Glomerular visceral epithelial cell (primary cell): Measurements from ENCODE around the gene ETV2.
"Not testable (repeated sequence)": the region's sequence is repeated elsewhere in the genome, so short reads cannot be mapped to it uniquely, and the experiment has no call there.

Experiments
- DNase-seq: peaks from one replicate; pipeline ENCODE4 v3.0.0-alpha.2; 2016; ENCODE audit errors: extremely low spot score

Gene ETV2

GRCh38 chr19:35628565-35629331 is 12.8 kb upstream of the ETV2 start, which contains the start of gene RBM42:
Gene RBM42, plus strand, starts transcription at chr19:35629036. Its CDS starts 118 bp downstream, at chr19:35629154.
- peak; percentile 99 for DNase-seq

GRCh38 chr19:35629332-35629633 is 12.3 kb upstream of the ETV2 start:
- no peak for DNase-seq

GRCh38 chr19:35633727-35634440 is 7.7 kb upstream of the ETV2 start:
- DNase-seq: no peak

GRCh38 chr19:35636651-35637050 is 4.9 kb upstream of the ETV2 start:
- DNase-seq: no peak

GRCh38 chr19:35637165-35637564 is 4.4 kb upstream of the ETV2 start:
- no peak for DNase-seq

- no peak for DNase-seq
Observed at GRCh38 chr19:35639321-35639639, 2.3 kb upstream of the ETV2 start.

GRCh38 chr19:35639863-35640262 is 1.7 kb upstream of the ETV2 start:
- DNase-seq: no peak

GRCh38 chr19:35642312-35642711 is 767 bp downstream of the ETV2 start:
- DNase-seq: no peak

- DNase-seq: no peak
Observed at GRCh38 chr19:35642798-35643254, 1.3 kb downstream of the ETV2 start.

GRCh38 chr19:35643255-35644205 is 2.0 kb downstream of the ETV2 start:
- DNase-seq: peak; percentile 82

GRCh38 chr19:35644206-35644986 is 2.9 kb downstream of the ETV2 start:
- peak; percentile 94 for DNase-seq

GRCh38 chr19:35644987-35645679 is 3.6 kb downstream of the ETV2 start:
- no peak for DNase-seq

GRCh38 chr19:35645680-35646511 is 4.4 kb downstream of the ETV2 start:
- no peak for DNase-seq

- DNase-seq: peak; percentile 97
Observed at GRCh38 chr19:35648017-35648961, 6.7 kb downstream of the ETV2 start, which contains the start of gene COX6B1. Gene COX6B1, plus strand, starts transcription at chr19:35648323. Its CDS starts 2,921 bp downstream, at chr19:35651244.

GRCh38 chr19:35650581-35650980 is 9.0 kb downstream of the ETV2 start:
- DNase-seq: no peak

- DNase-seq: not testable (repeated sequence)
Observed at GRCh38 chr19:35654828-35655227, 13.3 kb downstream of the ETV2 start.

GRCh38 chr19:35655600-35655999 is 14.1 kb downstream of the ETV2 start:
- no peak for DNase-seq

- no peak for DNase-seq
Observed at GRCh38 chr19:35656700-35657099, 15.2 kb downstream of the ETV2 start.
